Stomach (tissue), 9 donors: ENCODE data around the gene BMP6. TPM values are rescaled to one million over a fixed set of nuclear protein-coding genes. Genes with fewer than 3 reads are reported as not detected.

ENCODE experiments used
- DNase-seq, 2 donors: peaks; one replicate each; pipeline versions ENCODE4 v3.0.0 to v3.0.0-alpha.2; 2013 to 2019
- H3K27ac ChIP-seq, 5 donors: fragments of 200-600 bp in 4 of 5; sonication (generic) in 4 of 5; one replicate each; pipeline ENCODE4 v1.5.1; 2013 to 2019; ENCODE audit warnings: mild to moderate bottlenecking in 1 of 5, moderate library complexity in 1 of 5
- H3K27me3 ChIP-seq, 3 donors: fragments of 200-600 bp; sonication (generic); one replicate each; pipeline ENCODE4 v1.5.1; 2017 to 2019; ENCODE audit warnings: mixed run types in 1 of 3
- H3K36me3 ChIP-seq, 4 donors: fragments of 200-600 bp; sonication (generic); 1 replicate in 3 of 4; 2 replicates in 1 of 4; pipeline ENCODE4 v1.5.1; 2016 to 2019
- H3K4me1 ChIP-seq, 4 donors: fragments of 200-600 bp; sonication (generic); one replicate each; pipeline ENCODE4 v1.5.1; 2016 to 2019
- H3K4me3 ChIP-seq, 4 donors: fragments of 200-600 bp; sonication (generic) in 3 of 4; one replicate each; pipeline ENCODE4 v1.5.1; 2016 to 2019; ENCODE audit warnings: mild to moderate bottlenecking in 1 of 4
- H3K9me3 ChIP-seq, 4 donors: fragments of 200-600 bp; sonication (generic); one replicate each; pipeline ENCODE4 v1.5.1; 2016 to 2019
- EP300 ChIP-seq: sonication (generic); formaldehyde crosslinking; IDR thresholded peaks from one replicate; pipeline ENCODE4 v1.6.1; 2017; ENCODE audit warnings: antibody characterized with exemption
- POLR2A ChIP-seq, 4 donors: fragments of 450-650 bp; IDR thresholded peaks; one replicate each; pipeline ENCODE4 v1.6.1; 2016; ENCODE audit warnings: antibody characterized with exemption in 4 of 4, control low read depth in 2 of 4, mild to moderate bottlenecking in 1 of 4, moderate library complexity in 1 of 4
- POLR2AphosphoS5 ChIP-seq, 3 donors: sonication (generic); formaldehyde crosslinking; IDR thresholded peaks; one replicate each; pipeline ENCODE4 v1.6.1; 2016; ENCODE audit warnings: antibody characterized with exemption in 3 of 3
- WGBS, 5 donors: extraction: QIAGEN DNeasy Blood & Tissue Kit in 3 of 5; methylation state at CpG; one replicate each; pipeline versions ENCODE4 v1.1.5 to v1.1.7; 2013 to 2018; 5-methylcytosine and 5-hydroxymethylcytosine counted together
- intact Hi-C: fragments of 100-400 bp; cut with DNase I; formaldehyde crosslinking; loops from one replicate; pipeline ENCODE4 v1.15.1; 2023; ENCODE audit warnings: low total_unique reads
- polyA plus RNA-seq, 3 donors: library from polyadenylated mRNA; stranded (reverse); fragments of 200-250 nt; gene quantifications; one replicate each; pipeline ENCODE4 v1.2.3, GENCODE V29; 2013
- total RNA-seq, 5 donors: library from RNA; depleted of rRNA; stranded (reverse); fragments of >200 nt; gene quantifications; one replicate each; pipeline versions ENCODE4 v1.1.0 to v1.2.3, GENCODE V29; 2014 to 2016
- TF ChIP-seq, protein P1 (sequence below), 7 experiments: fragments of 450-650 bp in 4 of 7; fragments of 200-600 bp in 3 of 7; sonication (generic) in 3 of 7; IDR thresholded peaks; one replicate each; pipeline ENCODE4 v1.5.1; 2016 to 2019; ENCODE audit warnings: antibody characterized with exemption in 7 of 7, control low read depth in 2 of 7, mild to moderate bottlenecking in 1 of 7
- donor health status: healthy with polysubstance abuse.
- donor health status: Bipolar disorder and iron deficiency.
- donor health status: healthy.

The BMP6 gene
- total and polyA plus RNA-seq, 8 donors = 0.50 to 15.8 (median 2.7) TPM; not detected in 1

DNA sequence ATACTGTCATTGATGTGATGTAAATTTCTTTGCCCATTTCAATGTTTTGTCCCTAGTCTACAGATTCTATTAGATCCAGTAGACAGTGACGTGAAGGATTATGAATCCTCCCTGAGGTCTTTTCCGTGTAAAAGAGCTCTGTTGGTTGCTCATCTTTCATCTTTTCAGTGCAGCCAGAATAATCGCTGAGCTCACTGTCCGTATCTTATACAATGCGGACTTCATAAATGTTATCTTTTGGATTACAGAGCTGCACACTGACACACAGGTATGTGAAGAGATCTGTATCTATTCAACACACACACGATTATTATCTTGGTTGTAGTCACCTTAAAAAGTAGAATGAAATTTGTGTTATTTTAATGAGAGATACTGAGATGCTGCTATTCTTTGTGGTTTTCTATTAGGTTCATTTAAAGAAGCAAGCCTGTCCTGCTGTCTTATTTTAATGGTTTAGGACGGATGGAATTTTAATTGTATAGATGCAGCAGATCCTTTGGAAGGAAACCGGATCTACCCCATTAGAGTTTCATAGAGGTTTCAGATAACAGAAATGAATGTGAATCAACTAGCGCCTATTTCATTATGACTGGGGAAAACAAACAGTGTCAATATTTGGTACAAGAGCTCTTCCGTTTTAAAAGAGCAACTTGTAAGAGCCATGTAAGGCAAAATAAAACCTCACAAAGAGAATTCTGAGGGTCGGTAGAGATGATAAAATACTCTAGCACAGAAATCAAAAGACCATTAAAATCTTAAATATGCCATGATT is 79.4 kb downstream of the BMP6 start:
- DNase-seq = no peak
- TF ChIP-seq POLR2A (IDR thresholded peaks at IDR 0.05) (no peak), POLR2AphosphoS5 (IDR thresholded peaks at IDR 0.05) (no peak), EP300 (no peak)
- TF ChIP-seq, protein P1, sequence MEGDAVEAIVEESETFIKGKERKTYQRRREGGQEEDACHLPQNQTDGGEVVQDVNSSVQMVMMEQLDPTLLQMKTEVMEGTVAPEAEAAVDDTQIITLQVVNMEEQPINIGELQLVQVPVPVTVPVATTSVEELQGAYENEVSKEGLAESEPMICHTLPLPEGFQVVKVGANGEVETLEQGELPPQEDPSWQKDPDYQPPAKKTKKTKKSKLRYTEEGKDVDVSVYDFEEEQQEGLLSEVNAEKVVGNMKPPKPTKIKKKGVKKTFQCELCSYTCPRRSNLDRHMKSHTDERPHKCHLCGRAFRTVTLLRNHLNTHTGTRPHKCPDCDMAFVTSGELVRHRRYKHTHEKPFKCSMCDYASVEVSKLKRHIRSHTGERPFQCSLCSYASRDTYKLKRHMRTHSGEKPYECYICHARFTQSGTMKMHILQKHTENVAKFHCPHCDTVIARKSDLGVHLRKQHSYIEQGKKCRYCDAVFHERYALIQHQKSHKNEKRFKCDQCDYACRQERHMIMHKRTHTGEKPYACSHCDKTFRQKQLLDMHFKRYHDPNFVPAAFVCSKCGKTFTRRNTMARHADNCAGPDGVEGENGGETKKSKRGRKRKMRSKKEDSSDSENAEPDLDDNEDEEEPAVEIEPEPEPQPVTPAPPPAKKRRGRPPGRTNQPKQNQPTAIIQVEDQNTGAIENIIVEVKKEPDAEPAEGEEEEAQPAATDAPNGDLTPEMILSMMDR (IDR thresholded peaks at IDR 0.05) = no peak
- WGBS, 5 donors = 57 to 71% (median 60%) methylated on average over 11 of the region's 11 CpGs

DNA sequence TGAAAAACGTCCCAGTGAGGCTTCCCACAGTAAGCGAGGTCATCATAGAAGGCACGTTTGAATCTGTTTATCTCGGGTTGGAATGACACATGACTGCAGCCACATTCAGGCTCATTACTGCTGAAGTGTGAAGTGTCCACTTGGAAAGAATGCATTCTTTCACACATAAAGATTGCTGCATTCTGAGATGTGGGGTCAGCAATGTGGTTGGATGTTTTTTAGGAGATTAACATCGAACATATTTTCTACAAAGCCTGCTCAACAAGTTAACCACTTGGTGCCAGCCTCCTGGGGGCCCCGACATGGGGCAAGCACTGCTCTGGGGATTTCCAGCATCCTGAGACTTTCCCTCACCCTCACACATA is 79.9 kb downstream of the BMP6 start:
- no peak for DNase-seq
- Histone ChIP-seq H3K4me3 (no peak overlapping the region), H3K9me3 (no peaks in the 10 kb centered on the region), H3K4me1 (no peaks in the 10 kb centered on the region), H3K36me3 (no peaks in the 10 kb centered on the region), H3K27ac (no peak overlapping the region), H3K27me3 (peaks cover 0 to 9% (median 0%) of the 10 kb centered on the region in 3 donors)
- TF ChIP-seq POLR2A (IDR thresholded peaks at IDR 0.05) = no peak
- TF ChIP-seq POLR2AphosphoS5 (IDR thresholded peaks at IDR 0.05) = no peak
- TF ChIP-seq, protein P1 (IDR thresholded peaks at IDR 0.05) = no peak
- no peak for TF ChIP-seq EP300
- intact Hi-C loops = no loop called here
- 25 to 41% (median 30%) methylated on average over 6 of the region's 6 CpGs for WGBS, 5 donors

More for the DNA sequence above, 79.4 kb downstream of the BMP6 start:
- H3K36me3 ChIP-seq = no peaks in the 10 kb centered on the region
- no peak overlapping the region for H3K27ac ChIP-seq
- intact Hi-C loops = no loop called here
- H3K9me3 ChIP-seq = no peaks in the 10 kb centered on the region
- no peaks in the 10 kb centered on the region for H3K4me1 ChIP-seq
- H3K4me3 ChIP-seq = no peak overlapping the region
- H3K27me3 ChIP-seq = peaks cover 0 to 9% (median 0%) of the 10 kb centered on the region in 3 donors

DNA sequence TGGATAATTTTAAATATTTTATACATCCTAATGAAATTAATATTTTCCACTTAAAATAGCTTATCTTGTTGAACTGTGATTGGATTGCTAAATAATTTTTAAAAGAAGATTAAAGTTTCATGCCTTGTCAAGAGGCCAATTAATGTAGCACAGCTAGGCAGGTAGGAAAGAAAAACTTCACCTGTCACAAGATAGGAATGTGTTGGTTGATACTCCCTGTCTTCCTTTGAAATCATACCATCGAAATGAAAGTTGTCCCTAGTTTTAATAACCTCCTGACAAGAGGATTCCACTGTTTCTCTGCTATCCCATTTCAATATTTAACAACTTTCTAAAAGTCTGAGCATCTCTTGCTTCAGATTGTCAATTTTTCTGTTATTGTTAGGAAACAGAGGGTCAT is 80.8 kb downstream of the BMP6 start:
- no peaks in the 10 kb centered on the region for H3K36me3 ChIP-seq
- intact Hi-C loops = no loop called here
- H3K9me3 ChIP-seq = no peaks in the 10 kb centered on the region
- H3K27ac ChIP-seq = no peak overlapping the region
- H3K27me3 ChIP-seq = peaks cover 0 to 9% (median 0%) of the 10 kb centered on the region in 3 donors
- no peak overlapping the region for H3K4me3 ChIP-seq
- TF ChIP-seq POLR2A (IDR thresholded peaks at IDR 0.05) = no peak
- TF ChIP-seq EP300 = no peak
- no peak for TF ChIP-seq POLR2AphosphoS5 (IDR thresholded peaks at IDR 0.05)
- TF ChIP-seq, protein P1 (IDR thresholded peaks at IDR 0.05) = no peak
- DNase-seq = no peak
- 59 to 76% (median 64%) methylated on average over 1 of the region's 1 CpG for WGBS, 5 donors
- H3K4me1 ChIP-seq = no peaks in the 10 kb centered on the region

DNA sequence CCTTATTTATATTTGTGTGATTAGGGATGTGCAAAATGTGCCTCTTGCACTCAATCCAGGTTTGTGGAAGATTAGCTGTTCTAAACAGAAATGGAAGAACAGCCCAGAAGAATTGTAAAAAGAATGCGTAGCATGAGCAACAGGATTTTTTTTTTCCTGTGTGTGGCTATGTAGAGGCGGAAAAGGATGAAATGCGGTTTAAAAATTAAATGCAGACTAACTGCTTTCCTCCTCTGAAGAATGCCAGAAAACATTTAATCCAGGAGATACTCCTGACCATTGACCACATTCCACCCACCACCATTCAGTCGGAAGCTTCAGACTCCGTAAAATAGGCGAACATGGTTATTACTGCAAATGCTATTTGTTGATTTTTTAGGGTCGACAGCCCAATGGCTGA is 83.4 kb downstream of the BMP6 start:
- TF ChIP-seq EP300 (no peak), POLR2AphosphoS5 (IDR thresholded peaks at IDR 0.05) (no peak), POLR2A (IDR thresholded peaks at IDR 0.05) (no peak)
- TF ChIP-seq, protein P1 (IDR thresholded peaks at IDR 0.05) = no peak
- WGBS, 5 donors = 70 to 82% (median 76%) methylated on average over 7 of the region's 7 CpGs
- no peaks in the 10 kb centered on the region for H3K4me1 ChIP-seq
- intact Hi-C loops = no loop called here
- H3K36me3 ChIP-seq = no peaks in the 10 kb centered on the region
- peaks cover 0 to 9% (median 0%) of the 10 kb centered on the region in 3 donors for H3K27me3 ChIP-seq
- DNase-seq = no peak
- no peak overlapping the region for H3K4me3 ChIP-seq
- no peak overlapping the region for H3K27ac ChIP-seq
- no peaks in the 10 kb centered on the region for H3K9me3 ChIP-seq
